Measurements from ENCODE around the gene RALGPS1. TPM values are rescaled to one million over a fixed set of nuclear protein-coding genes. Genes with fewer than 3 reads are reported as not detected.

RALGPS1 gene
- polyA plus RNA-seq, 1 donor: 7.9 TPM

- DNase-seq (ENCODE audit: low read depth): no peak
Observed at GRCh38 chr9:127172066-127172707, 257.6 kb downstream of the RALGPS1 start.

- no peak for DNase-seq (ENCODE audit: low read depth)
Observed at GRCh38 chr9:127173063-127173462, 258.5 kb downstream of the RALGPS1 start.

- DNase-seq (ENCODE audit: low read depth): no peak
Observed at GRCh38 chr9:127174386-127175318, 260.1 kb downstream of the RALGPS1 start.

GRCh38 chr9:127175319-127175715, 260.7 kb downstream of the RALGPS1 start:
- no peak for DNase-seq (ENCODE audit: low read depth)

GRCh38 chr9:127175764-127176163, 261.2 kb downstream of the RALGPS1 start:
- DNase-seq (ENCODE audit: low read depth): no peak

GRCh38 chr9:127176631-127177030, 262.0 kb downstream of the RALGPS1 start:
- DNase-seq (ENCODE audit: low read depth): no peak

GRCh38 chr9:127177231-127177630, 262.6 kb downstream of the RALGPS1 start:
- no peak for DNase-seq (ENCODE audit: low read depth)

GRCh38 chr9:127177665-127178265, 263.2 kb downstream of the RALGPS1 start:
- no peak for DNase-seq (ENCODE audit: low read depth)

- DNase-seq (ENCODE audit: low read depth): no peak
Observed at GRCh38 chr9:127178686-127179632, 264.4 kb downstream of the RALGPS1 start.

GRCh38 chr9:127179633-127180441, 265.3 kb downstream of the RALGPS1 start:
- DNase-seq (ENCODE audit: low read depth): no peak

- DNase-seq (ENCODE audit: low read depth): no peak
Observed at GRCh38 chr9:127180457-127181314, 266.1 kb downstream of the RALGPS1 start.

- no peak for DNase-seq (ENCODE audit: low read depth)
Observed at GRCh38 chr9:127181315-127181580, 266.7 kb downstream of the RALGPS1 start.

- DNase-seq (ENCODE audit: low read depth): no peak
Observed at GRCh38 chr9:127181595-127182190, 267.1 kb downstream of the RALGPS1 start.

- no peak for DNase-seq (ENCODE audit: low read depth)
Observed at GRCh38 chr9:127182901-127183746, 268.5 kb downstream of the RALGPS1 start.

- no peak for DNase-seq (ENCODE audit: low read depth)
Observed at GRCh38 chr9:127183814-127184582, 269.4 kb downstream of the RALGPS1 start.

GRCh38 chr9:127184641-127185040, 270.1 kb downstream of the RALGPS1 start:
- DNase-seq (ENCODE audit: low read depth): no peak

- no peak for DNase-seq (ENCODE audit: low read depth)
Observed at GRCh38 chr9:127185181-127185580, 270.6 kb downstream of the RALGPS1 start.

Measured in forelimb muscle (tissue), 1 donor.